ENCODE measurements around the gene LRRC58. TPM values are rescaled to one million over a fixed set of nuclear protein-coding genes. Genes with fewer than 3 reads are reported as not detected.
"Not testable (repeated sequence)": the region's sequence is repeated elsewhere in the genome, so short reads cannot be mapped to it uniquely, and the experiment has no call there.

The LRRC58 gene
- total and polyA plus RNA-seq, 7 donors, result 4.2 to 48.5 (median 34.5) TPM

DNA sequence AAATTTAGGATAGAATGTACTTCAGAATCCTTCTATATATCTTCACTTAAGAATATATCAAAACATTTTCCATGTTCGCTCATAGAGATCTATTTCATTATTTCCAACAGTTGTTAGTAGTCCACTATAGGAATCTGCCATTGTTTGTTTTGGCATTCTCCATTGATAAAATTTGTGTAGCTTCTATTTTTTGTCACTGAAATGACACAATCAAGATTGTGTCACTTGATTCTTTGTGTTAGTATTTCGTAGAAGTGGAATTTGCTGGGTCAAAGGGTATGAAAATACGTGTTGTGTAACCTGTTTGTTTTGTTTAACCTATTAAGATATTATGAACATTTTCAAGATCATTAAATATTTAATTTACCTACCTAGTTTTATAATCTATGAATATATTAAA is 48.2 kb downstream of the LRRC58 start:
- no peak for DNase-seq
- TF ChIP-seq POLR2AphosphoS5 (IDR thresholded peaks at IDR 0.05), result no peak
- TF ChIP-seq EP300 (IDR thresholded peaks at IDR 0.05), result no peak
- TF ChIP-seq, protein P1, sequence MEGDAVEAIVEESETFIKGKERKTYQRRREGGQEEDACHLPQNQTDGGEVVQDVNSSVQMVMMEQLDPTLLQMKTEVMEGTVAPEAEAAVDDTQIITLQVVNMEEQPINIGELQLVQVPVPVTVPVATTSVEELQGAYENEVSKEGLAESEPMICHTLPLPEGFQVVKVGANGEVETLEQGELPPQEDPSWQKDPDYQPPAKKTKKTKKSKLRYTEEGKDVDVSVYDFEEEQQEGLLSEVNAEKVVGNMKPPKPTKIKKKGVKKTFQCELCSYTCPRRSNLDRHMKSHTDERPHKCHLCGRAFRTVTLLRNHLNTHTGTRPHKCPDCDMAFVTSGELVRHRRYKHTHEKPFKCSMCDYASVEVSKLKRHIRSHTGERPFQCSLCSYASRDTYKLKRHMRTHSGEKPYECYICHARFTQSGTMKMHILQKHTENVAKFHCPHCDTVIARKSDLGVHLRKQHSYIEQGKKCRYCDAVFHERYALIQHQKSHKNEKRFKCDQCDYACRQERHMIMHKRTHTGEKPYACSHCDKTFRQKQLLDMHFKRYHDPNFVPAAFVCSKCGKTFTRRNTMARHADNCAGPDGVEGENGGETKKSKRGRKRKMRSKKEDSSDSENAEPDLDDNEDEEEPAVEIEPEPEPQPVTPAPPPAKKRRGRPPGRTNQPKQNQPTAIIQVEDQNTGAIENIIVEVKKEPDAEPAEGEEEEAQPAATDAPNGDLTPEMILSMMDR (IDR thresholded peaks at IDR 0.05), result no peak
- no peak for TF ChIP-seq POLR2A (IDR thresholded peaks at IDR 0.05)
- Histone ChIP-seq H3K9me3 (no peaks in the 10 kb centered on the region), H3K4me3 (no peak overlapping the region), H3K36me3 (no peaks in the 10 kb centered on the region), H3K4me1 (no peaks in the 10 kb centered on the region), H3K27ac (no peak overlapping the region), H3K27me3 (no peaks in the 10 kb centered on the region)
- WGBS, 2 donors, result 57 to 81% methylated on average over 3 of the region's 3 CpGs
- intact Hi-C loops (cut with DNase I), result no loop called here

DNA sequence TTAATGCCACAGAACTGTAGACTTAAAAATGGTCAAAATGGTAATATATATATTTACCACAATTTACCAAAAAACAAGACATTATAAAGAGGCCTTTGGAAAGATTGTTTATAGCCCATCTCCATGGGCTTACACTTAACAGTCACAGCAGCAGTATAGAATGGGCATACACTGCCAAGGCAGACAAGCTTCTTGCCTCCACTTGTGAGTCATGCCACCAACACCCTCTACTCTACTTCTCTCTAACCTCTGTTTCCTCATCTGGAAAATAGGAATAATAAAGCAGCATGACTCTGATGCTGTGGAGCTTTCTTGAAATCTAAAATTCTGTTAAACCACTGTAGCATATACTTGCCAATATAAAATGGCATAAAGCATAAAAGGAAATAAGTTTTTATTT is 49.8 kb downstream of the LRRC58 start:
- DNase-seq, result no peak

DNA sequence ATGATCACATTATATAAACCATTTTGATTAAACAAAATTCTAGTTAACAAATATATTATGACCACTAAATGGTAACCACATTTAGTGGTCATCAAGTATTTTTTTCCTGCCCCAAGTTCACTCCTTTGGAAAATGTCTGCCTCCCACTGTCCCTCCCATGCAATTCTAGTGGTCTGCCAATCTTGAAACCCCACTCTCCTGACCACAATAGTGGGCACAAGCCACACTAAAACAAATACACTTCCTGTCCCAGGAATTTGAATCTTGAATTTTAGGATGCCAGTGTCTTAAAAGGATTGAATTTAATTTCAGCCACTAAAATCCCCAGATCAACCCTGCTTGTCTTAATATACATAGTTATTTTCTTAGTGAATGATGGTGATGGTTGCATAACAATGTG is 50.2 kb downstream of the LRRC58 start:
- H3K9me3 ChIP-seq, result no peaks in the 10 kb centered on the region
- no peaks in the 10 kb centered on the region for H3K27me3 ChIP-seq
- no peaks in the 10 kb centered on the region for H3K4me1 ChIP-seq
- no peak for TF ChIP-seq POLR2AphosphoS5 (IDR thresholded peaks at IDR 0.05)
- no peak for TF ChIP-seq POLR2A (IDR thresholded peaks at IDR 0.05)
- TF ChIP-seq EP300 (IDR thresholded peaks at IDR 0.05), result no peak
- no peak for DNase-seq
- intact Hi-C loops (cut with DNase I), result no loop called here
- no peaks in the 10 kb centered on the region for H3K36me3 ChIP-seq
- H3K4me3 ChIP-seq, result no peak overlapping the region
- H3K27ac ChIP-seq, result no peak overlapping the region

More for the DNA sequence above, 49.8 kb downstream of the LRRC58 start:
- H3K4me1 ChIP-seq, result no peaks in the 10 kb centered on the region
- TF ChIP-seq POLR2A (IDR thresholded peaks at IDR 0.05) (no peak), POLR2AphosphoS5 (IDR thresholded peaks at IDR 0.05) (no peak), EP300 (IDR thresholded peaks at IDR 0.05) (no peak)
- TF ChIP-seq, protein P1 (IDR thresholded peaks at IDR 0.05), result no peak
- no peaks in the 10 kb centered on the region for H3K9me3 ChIP-seq
- intact Hi-C loops (cut with DNase I), result no loop called here
- H3K27me3 ChIP-seq, result no peaks in the 10 kb centered on the region
- no peak overlapping the region for H3K4me3 ChIP-seq
- H3K36me3 ChIP-seq, result no peaks in the 10 kb centered on the region
- H3K27ac ChIP-seq, result no peak overlapping the region

DNA sequence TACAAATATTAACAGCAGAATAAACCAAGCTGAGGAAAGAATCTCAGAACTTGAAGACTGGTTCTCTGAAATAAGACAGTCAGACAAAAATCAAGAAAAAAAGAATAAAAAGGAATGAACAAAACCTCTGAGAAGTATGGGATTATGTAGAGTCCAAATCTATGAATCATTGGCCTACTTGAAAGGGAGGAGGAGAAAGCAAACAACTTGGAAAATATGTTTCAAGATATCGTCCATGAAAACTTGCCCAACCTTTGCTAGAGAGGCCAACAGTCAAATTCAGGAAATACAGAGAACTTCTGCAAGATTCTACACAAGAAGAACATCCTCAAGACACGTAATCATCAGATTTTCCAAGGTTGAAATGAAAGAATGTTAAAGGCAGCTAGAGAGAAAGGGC is 57.6 kb downstream of the LRRC58 start:
- 69 to 84% methylated on average over 2 of the region's 2 CpGs for WGBS, 2 donors
- H3K36me3 ChIP-seq; DNase-seq; intact Hi-C loops (cut with DNase I); H3K27me3 ChIP-seq; H3K9me3 ChIP-seq; H3K4me1 ChIP-seq; H3K27ac ChIP-seq; H3K4me3 ChIP-seq: not testable (repeated sequence)

DNA sequence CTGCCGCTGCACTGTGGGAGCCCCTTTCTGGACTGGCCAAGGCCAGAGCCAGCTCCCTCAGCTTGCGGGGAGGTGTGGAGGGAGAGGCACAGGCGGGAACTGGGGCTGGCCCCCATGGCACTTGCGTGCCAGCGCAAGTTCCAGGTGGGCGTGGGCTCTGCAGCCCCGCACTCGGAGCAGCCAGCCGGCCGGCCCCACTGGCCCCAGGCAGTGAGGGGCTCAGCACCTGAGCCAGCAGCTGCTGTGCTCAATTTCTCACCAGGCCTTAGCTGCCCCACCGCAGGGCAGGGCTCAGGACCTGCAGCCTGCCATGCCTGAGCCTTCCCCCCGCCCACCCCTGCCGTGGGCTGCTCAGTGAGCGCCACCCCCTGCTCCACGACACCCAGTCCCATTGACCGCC is 59.5 kb downstream of the LRRC58 start:
- Histone ChIP-seq H3K4me1 (peaks cover 0 to 11% (median 9%) of the 10 kb centered on the region in 4 donors), H3K36me3 (no peaks in the 10 kb centered on the region), H3K27ac (no peak overlapping the region), H3K9me3 (peaks cover 0 to 3% (median 0%) of the 10 kb centered on the region in 4 donors), H3K4me3 (no peak overlapping the region), H3K27me3 (no peaks in the 10 kb centered on the region)
- DNase-seq, result no peak
- TF ChIP-seq POLR2AphosphoS5 (IDR thresholded peaks at IDR 0.05) (no peak), POLR2A (IDR thresholded peaks at IDR 0.05) (no peak), EP300 (IDR thresholded peaks at IDR 0.05) (no peak)
- TF ChIP-seq, protein P1 (IDR thresholded peaks at IDR 0.05), result no peak
- intact Hi-C loops (cut with DNase I), result loop anchor here (5.0 kb wide), 1 partner anchor 58 kb away; the partner anchor contains the start of gene LRRC58
- 85 to 97% methylated on average over 16 of the region's 16 CpGs for WGBS, 2 donors

DNA sequence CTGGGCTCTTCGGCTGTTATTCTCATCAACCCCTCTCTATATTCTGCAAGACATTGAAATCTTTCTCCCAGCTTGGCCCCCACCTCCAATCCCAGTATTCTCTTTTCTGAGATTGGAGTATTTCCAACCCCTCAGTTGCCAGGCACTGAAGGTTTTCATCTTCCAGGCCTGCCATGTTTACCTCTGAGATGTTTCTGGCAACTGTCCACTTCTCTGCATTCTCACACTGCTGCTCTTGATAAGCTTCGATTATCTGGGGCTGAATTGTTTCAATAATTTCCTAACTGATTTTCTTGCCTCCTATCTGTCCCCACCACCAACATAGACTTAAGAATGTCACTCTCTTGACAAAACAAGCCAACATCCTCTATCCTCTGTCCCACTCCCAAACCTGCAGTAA is 62.7 kb downstream of the LRRC58 start:
- Histone ChIP-seq H3K4me1 (peaks cover 0 to 14% (median 12%) of the 10 kb centered on the region in 4 donors), H3K27me3 (no peaks in the 10 kb centered on the region), H3K27ac (no peak overlapping the region), H3K9me3 (no peaks in the 10 kb centered on the region), H3K4me3 (no peak overlapping the region), H3K36me3 (no peaks in the 10 kb centered on the region)
- intact Hi-C loops (cut with DNase I), result loop anchor here (5.0 kb wide), 1 partner anchor 61 kb away; the partner anchor contains the start of gene LRRC58
- WGBS, 2 donors, result 36 to 68% methylated on average over 2 of the region's 2 CpGs
- no peak for DNase-seq
- TF ChIP-seq POLR2AphosphoS5 (IDR thresholded peaks at IDR 0.05), result no peak
- TF ChIP-seq, protein P1 (IDR thresholded peaks at IDR 0.05), result no peak
- TF ChIP-seq EP300 (IDR thresholded peaks at IDR 0.05), result no peak
- TF ChIP-seq POLR2A (IDR thresholded peaks at IDR 0.05), result no peak

Measured in sigmoid colon (tissue), 7 donors.